LNCAP (cell line): ENCODE data around the gene GRM1.

Source experiments
- CTCF ChIP-seq: fragments of 450-650 bp; IDR thresholded peaks from 2 replicates; pipeline ENCODE4 v1.5.1; 2017; ENCODE audit warnings: mild to moderate bottlenecking

The GRM1 gene

GRCh38 chr6:146127447-146128215 lies 98.8 kb downstream of the GRM1 start:
- TF ChIP-seq CTCF: no peak

DNA sequence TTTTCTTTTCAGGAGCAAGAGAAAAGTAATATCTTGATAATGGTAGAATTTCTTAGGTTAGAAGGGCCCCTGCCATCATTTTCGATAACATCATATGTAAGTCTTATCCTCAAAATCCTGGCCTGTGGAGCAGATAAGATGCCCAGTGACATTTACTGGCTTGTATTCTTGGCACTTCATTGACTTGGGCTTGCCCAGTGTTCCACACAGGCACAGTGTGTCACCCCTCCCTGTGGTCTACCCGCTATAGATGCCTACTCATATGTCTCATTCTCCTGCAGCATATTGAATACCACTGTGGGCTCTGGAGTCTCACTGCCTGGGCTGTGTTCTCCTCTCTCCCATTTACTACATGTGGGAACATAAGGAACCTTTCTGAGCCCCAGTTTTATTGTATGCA lies 105.0 kb downstream of the GRM1 start:
- no peak for TF ChIP-seq CTCF

DNA sequence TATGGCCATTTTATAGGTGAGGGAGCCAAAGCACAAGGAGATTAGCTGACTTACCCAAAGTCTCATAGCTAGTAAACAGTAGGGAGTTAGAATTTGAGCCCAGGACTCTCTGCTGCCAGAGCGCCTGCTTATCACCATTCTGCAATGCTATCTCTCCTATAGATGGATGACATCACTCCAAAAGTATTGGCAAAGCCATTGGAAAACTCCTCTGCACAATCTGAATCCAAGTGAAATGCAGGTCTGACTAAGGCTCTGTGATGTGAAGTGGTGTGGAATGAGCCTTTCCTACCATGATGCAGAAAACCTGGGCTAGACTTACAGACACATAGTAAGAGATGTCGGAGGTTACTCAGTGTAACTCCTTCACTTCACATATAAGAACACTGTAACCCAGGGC lies 106.3 kb downstream of the GRM1 start:
- no peak for TF ChIP-seq CTCF

DNA sequence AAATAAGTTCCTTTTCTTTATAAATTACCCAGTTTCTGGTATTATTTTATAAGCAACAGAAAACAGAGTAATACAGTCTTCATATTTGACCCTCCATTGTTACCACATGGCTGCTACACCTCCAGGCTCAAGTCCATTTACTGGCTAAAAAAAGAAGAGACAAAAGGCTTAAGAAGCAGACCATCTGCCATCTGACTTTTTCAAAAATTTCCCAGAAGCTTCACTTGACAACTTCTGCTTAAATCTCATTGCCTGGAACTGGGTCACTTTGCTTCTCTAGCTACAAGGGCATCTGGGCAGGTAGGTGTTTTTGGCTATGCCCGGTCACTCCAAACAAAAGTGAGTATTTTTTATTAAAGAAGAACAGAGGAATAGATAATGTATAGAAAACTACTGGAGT lies 118.0 kb downstream of the GRM1 start:
- no peak for TF ChIP-seq CTCF

DNA sequence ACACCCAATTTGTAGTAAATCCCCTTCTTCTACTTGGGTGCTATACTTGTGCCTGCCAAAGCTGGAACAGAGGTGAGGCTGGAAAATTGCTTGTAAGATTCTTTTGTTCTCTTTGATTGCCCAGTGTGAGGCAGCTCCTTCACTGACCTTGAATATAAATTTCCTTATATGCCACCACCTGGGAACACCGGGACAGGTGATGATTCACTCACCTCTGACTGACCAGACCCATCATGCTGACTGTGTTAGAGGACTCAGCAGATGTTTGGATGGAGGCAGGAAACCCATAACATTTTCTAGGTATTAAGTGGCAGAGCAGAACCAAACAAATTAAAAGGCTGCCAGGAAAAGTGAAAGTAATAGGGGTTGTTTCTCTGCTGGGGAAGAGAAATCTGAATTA lies 120.9 kb downstream of the GRM1 start:
- TF ChIP-seq CTCF: no peak

- TF ChIP-seq CTCF: no peak
Measured at GRCh38 chr6:146153040-146153758, 124.3 kb downstream of the GRM1 start.

DNA sequence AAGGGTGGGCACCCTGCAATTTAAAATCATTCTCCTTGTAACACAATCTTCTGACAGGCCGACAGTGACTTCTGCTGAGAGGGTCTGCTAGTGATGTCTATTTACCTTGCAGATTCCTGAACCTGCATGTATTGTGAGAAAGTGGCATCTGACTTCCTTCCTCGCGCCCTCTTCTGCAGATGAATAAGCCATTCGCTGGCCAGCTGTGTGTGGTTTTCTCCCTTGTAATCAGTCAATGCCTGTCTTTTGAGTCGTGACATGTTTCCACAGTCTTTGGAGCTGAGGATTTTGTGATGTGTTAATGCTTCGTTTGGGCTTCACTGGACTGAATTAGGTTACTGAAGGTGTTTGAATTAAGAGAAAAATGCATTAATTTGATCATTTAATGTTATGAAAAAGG lies 125.3 kb downstream of the GRM1 start:
- TF ChIP-seq CTCF: no peak
